Ramos (cell line): ENCODE data around the gene COPE.

Source experiments
- in situ Hi-C: fragments of 300-500 bp; cut with MboI; formaldehyde crosslinking; loops from one replicate; pipeline ENCODE4 v1.14.3; 2022; ENCODE audit warnings: low sequenced_read_pairs; ENCODE audit not compliant: unreplicated experiment

COPE gene

DNA sequence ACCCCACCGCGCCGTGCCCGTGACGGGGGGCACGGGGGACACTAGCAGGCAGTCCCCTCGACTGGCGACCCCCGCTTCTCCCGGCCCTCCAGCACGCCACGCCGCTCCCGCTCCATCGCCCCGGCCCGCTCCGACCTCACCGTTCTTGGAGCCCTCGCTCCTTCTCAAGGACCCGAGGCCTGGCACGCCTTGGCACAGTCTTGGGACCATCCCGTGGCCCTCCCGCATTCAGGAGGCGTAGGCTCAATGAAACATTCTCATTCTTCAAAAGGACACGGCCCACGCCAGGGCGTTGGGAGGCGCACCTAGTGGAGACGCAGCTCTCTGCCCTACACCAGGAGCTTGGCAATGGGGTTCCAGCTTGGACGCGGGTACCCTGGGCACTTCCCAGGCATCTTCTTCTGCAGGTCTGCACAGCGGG lies 22.8 kb downstream of the COPE start:
- in situ Hi-C loops = no loop called here

DNA sequence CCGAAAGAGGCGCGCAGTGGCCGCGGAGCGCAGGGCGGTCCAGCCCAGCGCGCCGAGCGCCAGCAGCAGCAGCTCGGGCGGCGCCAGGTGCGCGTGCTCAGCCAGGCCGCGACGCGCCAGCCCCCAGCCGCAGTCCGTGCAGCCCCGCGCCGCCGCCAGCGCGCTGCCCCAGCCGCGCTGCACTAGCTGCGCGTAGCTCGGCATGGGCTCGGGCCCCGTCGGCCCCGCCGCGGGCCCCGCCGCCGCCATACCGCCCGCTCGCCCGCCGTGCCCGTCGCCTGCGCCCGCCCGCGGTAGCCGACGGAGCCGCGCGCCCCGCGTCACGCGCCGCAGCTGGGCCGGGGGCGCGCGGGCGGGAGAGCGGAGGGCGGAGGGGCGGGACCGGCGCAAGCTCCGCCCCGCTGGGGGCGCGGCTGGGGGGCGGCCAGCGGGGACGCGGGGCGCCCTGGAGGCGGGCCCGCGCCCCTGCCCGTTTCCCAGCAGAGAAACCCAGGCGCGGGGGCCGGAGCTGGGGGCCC lies 23.3 kb downstream of the COPE start, which contains the start of gene CERS1:
CERS1 (minus strand) TSS at position 335 of the 518 bp plus-strand sequence; CDS start at position 249, 86 bp downstream.
- in situ Hi-C loops = no loop called here

- in situ Hi-C loops = no loop called here
Measured at GRCh38 chr19:18895038-18895823, 24.0 kb downstream of the COPE start.

DNA sequence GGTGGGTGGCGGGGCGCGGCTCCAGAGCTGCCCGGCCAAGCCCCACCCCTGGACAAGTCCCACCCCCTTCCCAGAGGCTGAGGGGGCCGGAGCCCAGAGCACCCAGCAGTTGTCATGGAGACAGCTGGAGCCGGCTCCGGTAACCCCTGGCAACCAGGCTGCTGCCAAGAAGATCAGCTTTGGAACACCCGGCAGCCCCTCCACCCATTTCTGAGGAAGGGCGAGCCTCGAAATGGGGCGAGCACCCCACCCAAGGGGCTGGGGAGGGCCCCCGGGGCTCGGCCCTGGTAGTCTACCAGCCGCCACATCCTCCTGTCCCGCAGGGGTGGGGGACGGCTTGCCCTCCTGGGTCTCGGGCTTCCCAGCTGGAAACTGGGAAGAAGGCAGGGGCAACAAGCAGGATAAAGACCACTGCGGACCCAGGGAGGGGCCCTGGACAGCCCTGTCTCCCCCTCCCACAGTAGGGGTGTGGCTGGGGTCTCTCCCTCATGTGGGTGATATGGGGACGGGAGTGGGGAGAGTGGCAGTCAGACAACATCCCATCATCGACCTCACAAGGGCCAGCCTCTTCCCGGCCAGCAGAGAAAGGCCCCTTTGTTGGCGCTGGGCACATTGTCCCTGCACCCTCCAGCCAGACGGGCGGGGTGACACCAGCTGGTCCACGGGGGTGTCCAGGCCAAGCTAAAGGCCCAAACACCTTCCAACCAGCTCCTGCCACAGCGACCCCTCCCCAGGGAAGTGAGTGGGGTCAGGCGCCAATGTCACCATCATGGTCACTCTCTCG lies 24.7 kb downstream of the COPE start:
- in situ Hi-C loops = no loop called here

- in situ Hi-C loops = no loop called here
Measured at GRCh38 chr19:18893587-18894253, 25.5 kb downstream of the COPE start.

- in situ Hi-C loops = no loop called here
Measured at GRCh38 chr19:18889949-18890745, 29.0 kb downstream of the COPE start.

- in situ Hi-C loops = no loop called here
Measured at GRCh38 chr19:18886972-18887371, 32.2 kb downstream of the COPE start.

DNA sequence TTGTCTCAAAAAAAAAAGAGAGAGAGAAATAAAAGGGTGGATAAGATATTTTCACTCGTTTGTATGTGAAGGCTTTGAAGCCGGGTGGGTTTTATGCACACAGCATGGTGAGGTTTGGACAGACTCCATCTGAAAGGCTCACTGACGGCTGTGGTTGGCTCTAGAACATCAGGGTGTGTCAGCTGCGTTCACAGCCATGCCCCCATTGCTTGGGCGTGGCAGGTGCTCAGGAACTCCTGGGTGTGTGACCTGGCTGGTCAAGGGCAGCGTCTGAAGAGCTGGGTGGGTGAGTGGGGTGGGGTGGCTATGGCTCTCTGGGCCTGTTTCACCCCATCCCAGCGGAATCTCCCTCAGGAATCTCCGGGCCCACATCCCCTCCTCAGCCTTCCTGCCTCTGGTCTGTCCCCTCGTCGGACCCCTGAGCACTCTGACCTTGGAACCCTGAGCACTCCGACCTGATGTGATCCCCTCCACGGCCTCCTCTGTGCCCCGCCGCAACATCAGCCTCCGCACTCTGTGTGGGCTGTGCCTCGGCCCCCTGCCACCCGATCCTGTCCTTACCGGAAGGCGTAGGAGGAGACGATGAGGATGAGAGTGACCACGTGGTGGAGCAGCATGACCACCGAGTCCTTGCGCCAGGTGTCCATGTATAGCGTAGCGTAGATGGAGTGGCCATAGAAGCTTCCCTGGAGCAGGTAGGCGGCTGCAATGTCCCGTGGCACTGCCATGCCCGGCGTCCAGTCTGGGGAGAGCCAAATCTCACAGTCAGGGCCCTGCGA lies 35.5 kb downstream of the COPE start:
- in situ Hi-C loops = no loop called here

GRCh38 chr19:18881491-18881890 lies 37.7 kb downstream of the COPE start:
- in situ Hi-C loops = no loop called here

DNA sequence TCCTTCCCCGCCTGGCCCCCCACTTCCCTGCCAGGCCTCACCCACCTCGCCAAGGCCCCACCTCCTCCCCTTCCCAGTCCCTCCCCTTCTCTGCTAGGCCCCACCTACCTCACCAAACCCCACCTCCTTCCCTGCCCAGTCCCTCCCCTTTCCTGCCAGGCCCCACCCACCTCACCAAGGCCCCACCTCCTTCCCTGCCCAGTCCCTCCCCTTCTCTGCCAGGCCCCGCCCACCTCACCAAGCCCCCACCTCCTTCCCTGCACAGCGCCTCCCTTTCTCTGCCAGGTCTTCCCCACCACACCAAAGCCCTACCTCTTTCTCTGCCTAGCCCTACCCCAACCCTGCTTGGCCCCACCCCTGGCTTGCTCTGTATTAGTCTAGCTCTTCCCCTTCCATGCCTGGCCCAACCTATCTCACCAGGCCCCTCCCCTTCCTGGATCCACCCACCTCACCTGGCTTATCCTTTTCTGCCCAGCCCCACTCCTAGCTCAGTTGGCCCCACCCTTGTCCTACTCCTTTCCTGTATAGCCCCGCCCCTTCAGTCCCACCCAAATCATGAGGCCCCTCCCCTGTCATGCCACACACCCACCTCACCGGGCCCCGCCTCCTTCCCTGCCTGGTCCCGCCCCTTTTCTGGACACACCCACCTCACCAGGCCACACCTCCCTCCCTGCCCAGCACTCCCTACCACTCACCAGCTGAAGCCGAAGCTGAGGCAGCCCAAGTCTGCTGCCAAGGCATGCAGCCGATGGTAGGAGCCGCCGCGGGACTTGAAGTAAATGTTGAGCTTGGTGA lies 39.4 kb downstream of the COPE start:
- in situ Hi-C loops = no loop called here

DNA sequence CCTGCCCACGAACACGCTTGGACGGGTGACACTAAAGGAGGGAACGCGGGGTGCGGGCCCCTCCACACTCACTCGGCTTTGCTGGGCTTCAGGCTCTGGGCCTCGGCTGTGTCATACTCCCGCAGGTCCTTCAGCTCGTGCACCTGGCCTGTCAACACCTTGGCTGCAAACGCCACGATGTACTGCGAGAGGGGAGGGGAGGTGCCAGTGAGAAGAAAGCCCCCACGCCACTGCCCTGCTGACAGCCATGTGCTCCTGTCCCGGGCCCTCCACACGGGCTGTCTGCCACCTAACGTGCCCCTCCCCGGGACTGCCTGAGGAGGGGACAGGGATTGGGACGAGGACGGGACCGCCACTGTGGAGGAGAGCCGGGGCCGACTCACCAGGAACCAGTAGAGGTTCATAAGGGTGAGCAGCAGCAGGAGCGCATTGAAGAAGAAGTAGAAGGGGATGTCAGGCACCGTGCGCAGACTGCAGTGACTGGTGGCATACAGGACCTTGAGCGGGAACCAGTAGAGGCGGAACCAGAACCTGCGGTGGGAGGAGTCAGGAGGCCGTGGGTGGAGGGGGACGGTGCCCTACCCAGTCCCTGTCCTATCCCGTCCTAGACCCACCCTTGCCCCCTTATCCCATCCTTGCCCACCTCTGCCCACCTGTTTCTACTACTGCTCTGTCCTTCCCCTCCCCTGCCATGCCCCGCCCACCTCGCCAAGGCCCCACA lies 40.2 kb downstream of the COPE start:
- in situ Hi-C loops = no loop called here

DNA sequence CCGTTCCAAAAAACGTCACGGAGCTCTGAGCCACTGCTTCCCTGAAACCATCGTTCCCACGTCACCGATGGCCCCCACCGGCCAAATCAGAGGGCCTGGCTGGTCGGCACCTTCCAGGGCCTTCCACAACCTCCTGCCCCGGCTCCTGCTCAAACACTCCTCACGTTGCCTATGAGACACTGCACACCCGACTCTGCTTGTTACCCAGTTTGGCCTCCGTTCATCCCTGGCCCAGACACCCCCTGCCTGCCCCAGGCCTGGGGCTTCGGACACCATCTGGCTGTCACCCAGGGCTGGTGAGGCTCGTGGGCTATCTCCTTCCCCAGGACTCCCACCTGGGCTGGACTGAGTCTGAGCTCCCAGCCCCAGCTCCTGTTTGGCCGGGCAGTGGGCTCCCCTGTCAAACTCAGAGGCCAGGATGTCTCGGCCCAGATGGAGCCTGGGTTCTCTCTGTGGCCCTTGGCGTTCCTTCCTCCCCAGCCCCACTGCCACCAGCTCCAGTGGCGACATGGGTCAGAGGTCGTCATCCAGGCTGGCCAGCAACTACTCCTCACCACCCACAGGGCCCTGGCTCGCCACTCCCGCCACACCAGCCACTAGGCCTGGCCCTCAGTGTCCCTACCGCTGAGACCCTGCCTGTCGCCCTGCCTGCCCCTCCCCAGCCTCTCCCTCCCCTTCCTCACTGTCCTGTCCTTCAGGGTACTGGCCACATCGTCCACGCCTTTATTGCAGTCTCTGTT lies 41.0 kb downstream of the COPE start:
- in situ Hi-C loops = no loop called here

DNA sequence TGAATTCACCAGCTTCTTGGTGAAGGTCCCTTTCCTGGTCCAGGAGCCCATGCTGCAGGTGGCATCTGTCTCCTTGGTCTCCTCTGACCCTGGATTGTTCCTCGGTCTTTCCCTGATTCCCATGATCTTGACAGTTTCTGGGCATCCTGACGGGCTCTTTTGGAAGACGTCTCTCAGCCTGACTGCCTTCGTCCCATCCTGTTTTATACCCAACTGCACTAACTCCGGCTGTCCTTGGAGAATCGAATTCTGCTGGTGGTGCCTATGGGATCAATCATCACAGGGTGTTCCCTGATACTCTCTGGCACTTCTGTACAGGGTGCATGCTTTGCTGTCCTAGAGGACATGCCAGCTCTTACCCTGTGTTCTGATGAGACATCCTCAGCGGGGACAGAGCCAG lies 42.3 kb downstream of the COPE start:
- in situ Hi-C loops = no loop called here

DNA sequence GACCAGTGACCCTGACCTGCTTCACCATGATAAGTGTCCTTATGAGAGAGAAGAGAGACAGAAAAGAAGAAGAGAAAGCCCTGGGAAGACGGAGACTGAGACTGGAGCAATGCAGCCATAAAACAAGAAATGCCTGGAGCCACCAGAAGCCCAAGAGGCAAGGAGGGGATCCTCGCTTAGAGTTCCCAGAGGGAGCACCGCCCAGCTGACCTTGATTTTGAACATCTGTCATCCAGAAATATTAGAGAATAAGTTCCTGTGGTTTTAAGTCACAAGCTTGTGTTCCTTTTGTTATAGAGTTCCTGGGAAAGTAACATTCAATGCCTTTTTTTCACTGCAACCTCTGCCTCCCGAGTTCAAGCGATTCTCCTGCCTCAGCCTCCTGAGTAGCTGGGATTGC lies 43.5 kb downstream of the COPE start:
- in situ Hi-C loops = no loop called here

DNA sequence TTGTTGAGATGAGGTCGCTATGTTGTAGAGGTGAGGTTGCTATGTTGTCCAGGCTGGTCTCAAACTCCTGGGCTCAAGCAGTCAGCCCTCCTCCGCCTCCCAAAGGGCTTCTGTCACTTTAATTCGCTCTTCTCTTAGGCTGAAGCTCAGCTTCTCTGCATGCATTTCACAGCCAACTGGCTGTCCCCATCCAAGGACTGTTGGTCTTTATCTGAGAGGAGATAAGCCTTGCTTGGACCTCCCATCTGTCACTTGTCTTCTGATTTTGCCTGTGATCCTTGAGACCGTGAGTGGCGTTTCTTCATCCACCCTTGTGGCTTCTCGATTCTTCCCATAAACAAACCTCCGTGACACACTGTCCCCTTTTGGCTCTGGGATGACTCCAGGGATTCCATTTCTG lies 47.6 kb downstream of the COPE start:
- in situ Hi-C loops = no loop called here

DNA sequence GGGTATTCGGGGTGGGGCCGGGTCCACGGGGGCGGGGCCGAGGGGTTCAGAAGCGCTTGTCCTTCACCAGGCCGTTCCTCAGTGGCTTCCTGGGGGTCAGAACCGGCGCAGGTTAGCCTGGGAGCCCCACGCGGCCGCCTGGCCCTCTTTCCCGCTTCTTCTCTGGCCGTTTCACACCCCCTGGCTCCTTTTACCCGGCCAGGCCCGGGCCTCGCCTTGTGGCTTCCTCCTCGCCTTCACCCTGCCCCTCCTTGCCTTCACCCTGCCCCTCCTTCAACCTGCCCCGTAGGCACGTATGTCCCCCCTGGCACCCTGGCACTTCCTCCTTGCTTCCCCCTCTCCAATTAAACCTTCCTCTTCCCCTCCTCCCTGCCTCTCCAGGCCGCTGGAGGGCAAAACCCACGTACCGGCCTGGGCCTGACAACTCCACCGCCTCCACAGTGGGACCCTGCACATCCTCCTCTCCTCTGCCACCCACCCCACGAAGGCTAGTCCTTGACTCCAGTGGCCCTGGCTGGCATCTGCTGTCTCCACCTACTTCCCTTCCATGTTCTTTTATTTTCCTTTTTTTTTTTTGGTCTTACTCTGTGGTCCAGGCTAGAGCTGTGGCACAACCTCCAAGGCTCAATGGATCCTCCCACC lies 48.5 kb downstream of the COPE start:
- in situ Hi-C loops = no loop called here
